HFF-Myc (cell line): ENCODE measurements around the gene UGGT1.

ENCODE experiments used
- DNase-seq: peaks from one replicate; pipeline ENCODE4 v3.0.0-alpha.2; 2011; ENCODE audit warnings: low read depth; ENCODE audit errors: extremely low read depth
- H3K4me3 ChIP-seq: replicated peaks from 2 replicates; pipeline ENCODE4 v1.5.1; 2011; ENCODE audit warnings: low read depth, mild to moderate bottlenecking, control low read depth, low read length
- CTCF ChIP-seq: IDR thresholded peaks from 2 replicates; pipeline ENCODE4 v1.5.1; 2012; ENCODE audit warnings: mild to moderate bottlenecking, low read depth, low read length, control low read depth; ENCODE audit errors: missing control alignments

The UGGT1 gene

GRCh38 chr2:128187032-128187654 lies 96.1 kb downstream of the UGGT1 start:
- TF ChIP-seq CTCF, result no peak
- no peak overlapping the region for H3K4me3 ChIP-seq
- no peak for DNase-seq

DNA sequence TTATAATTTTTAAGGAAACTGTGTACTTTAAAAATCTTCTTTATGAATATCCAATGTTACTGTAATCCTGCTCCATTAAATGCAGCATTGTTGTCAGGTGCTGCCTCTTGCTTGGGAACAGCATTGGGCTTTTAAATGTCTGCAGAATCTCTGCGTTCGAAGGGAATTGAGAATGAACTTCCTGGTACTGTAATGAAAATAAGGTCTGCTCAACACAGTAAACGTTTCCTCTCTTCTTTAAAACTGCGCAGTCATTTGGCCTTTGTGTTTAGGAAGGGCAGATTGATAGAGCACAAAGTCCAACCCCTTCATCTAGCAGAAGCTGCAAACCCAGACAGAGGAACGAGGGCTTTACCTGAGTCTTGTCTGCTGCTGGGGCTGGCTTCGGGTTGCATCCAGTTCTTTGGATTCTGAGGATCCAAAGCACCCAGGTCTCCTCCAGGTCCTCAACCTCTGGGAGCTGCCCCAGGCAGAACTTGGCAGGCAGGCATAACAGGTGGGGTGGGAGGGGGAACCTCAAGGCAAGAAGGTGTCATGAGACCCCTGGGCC lies 104.5 kb downstream of the UGGT1 start:
- no peak for TF ChIP-seq CTCF
- no peak for DNase-seq
- H3K4me3 ChIP-seq, result no peak overlapping the region

DNA sequence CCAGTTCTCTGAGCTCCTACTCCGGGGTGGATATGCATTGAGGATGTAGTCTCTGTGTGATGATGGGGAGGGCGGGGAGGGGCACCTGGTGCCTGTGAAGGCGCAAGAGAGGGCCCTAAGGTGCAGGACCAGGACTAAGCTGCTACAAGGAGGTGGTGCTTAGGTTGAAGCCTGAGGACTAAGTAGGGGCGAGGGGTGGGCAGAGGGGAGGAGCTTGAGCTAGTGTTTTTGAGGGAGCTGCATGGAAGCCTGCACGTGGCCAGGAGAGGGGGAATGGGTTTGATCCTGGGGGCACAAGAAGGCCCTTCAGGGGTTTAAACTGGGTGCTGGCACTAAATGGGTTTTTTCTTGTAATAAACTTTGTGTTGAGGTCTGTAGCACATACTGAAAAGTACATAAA lies 105.0 kb downstream of the UGGT1 start:
- TF ChIP-seq CTCF, result no peak
- H3K4me3 ChIP-seq, result no peak overlapping the region
- no peak for DNase-seq

GRCh38 chr2:128196471-128196931 lies 105.5 kb downstream of the UGGT1 start:
- H3K4me3 ChIP-seq, result no peak overlapping the region
- no peak for DNase-seq
- TF ChIP-seq CTCF, result no peak

DNA sequence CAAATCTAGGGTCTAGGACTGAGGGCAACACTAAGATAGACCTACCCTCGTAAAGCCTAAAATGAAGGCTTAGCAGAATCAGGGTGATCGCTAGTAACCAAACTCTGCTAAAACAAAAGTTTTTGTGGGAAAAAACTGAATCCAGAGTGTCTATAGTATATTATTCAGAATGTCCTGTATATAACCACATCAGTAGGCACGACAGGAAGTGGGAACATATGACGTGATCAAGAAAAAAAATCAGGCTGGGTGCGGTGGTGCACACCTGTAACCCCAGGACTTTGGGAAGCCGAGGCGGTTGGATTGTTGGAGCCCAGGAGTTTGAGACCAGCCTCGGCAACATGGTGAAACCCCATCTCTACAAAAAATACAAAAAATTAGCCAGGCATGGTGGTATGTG lies 106.1 kb downstream of the UGGT1 start:
- TF ChIP-seq CTCF, result no peak
- no peak overlapping the region for H3K4me3 ChIP-seq

DNA sequence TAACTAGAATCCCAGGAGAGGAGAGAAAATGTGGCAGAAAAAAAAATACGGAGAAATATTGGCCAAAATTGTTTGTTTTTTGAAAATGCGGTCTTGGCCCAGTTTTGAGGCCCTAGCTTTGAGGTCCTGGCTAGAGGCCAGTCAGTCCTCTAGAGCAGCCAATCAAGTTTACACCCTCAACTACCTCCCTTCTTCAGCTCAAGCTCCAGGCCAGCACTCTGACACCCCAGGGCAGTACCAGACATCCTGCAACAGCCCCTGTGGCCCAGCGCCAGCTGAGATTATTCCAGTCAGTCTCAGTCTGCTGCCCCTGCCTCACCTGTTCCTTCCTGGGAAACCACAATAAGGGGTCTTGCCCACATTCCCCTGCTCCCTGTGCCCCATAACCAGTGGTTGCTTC lies 107.7 kb downstream of the UGGT1 start:
- no peak for DNase-seq
- H3K4me3 ChIP-seq, result no peak overlapping the region
- TF ChIP-seq CTCF, result no peak

More for the DNA sequence above, 106.1 kb downstream of the UGGT1 start:
- no peak for DNase-seq

- H3K4me3 ChIP-seq, result no peak overlapping the region
- no peak for DNase-seq
- no peak for TF ChIP-seq CTCF
Observed at GRCh38 chr2:128199141-128199540, 108.1 kb downstream of the UGGT1 start.
